SU-DHL-6 (cell line): ENCODE data around the gene MCM5.

ENCODE experiments used
- H2AFZ ChIP-seq: fragments of 200-600 bp; sonication (generic); 2 replicates; pipeline ENCODE4 v1.6.1; 2014; ENCODE audit warnings: low read depth, mild to moderate bottlenecking, moderate library complexity, mixed read lengths, antibody characterized with exemption, low read length; ENCODE audit not compliant: severe bottlenecking
- H3F3A ChIP-seq: fragments of 200-600 bp; shearing (Covaris generic); 2 replicates; pipeline ENCODE4 v1.6.0; 2016; ENCODE audit warnings: antibody characterized with exemption, mild to moderate bottlenecking; ENCODE audit not compliant: insufficient read depth
- H3K27ac ChIP-seq: fragments of 200-600 bp; sonication (generic); 2 replicates; pipeline ENCODE4 v1.5.1; 2016; ENCODE audit warnings: low read depth, mild to moderate bottlenecking, low read length, moderate library complexity, mixed read lengths
- H3K27me3 ChIP-seq: fragments of 200-600 bp; sonication (generic), shearing (Covaris generic); 2 replicates; pipeline ENCODE4 v1.6.0; 2014; ENCODE audit warnings: mild to moderate bottlenecking, low read length
- H3K36me3 ChIP-seq: fragments of 200-600 bp; sonication (generic); 2 replicates; pipeline ENCODE4 v1.6.1; 2014; ENCODE audit warnings: mild to moderate bottlenecking, low read length, mixed read lengths
- H3K4me2 ChIP-seq: fragments of 300-600, 200-600 bp; shearing (Covaris generic), sonication (generic); 2 replicates; pipeline ENCODE4 v1.6.0; 2014; ENCODE audit warnings: low read length, low read depth, mild to moderate bottlenecking; ENCODE audit not compliant: poor library complexity, severe bottlenecking
- H3K4me3 ChIP-seq: fragments of 200-600 bp; sonication (generic); 2 replicates; pipeline ENCODE4 v1.5.1; 2014; ENCODE audit warnings: antibody characterized with exemption, low read length, mild to moderate bottlenecking, mixed read lengths; ENCODE audit not compliant: insufficient read depth, poor library complexity, severe bottlenecking
- H3K79me2 ChIP-seq: fragments of 200-600 bp; sonication (generic); 2 replicates; pipeline ENCODE4 v1.6.1; 2014; ENCODE audit warnings: mild to moderate bottlenecking, low read length, moderate library complexity; ENCODE audit not compliant: insufficient read depth
- H3K9ac ChIP-seq: fragments of 200-600 bp; sonication (generic); 2 replicates; pipeline ENCODE4 v1.7.0; 2014; ENCODE audit warnings: mild to moderate bottlenecking, low read length
- H3K9me2 ChIP-seq: fragments of 200-600 bp; sonication (generic); replicated peaks from 2 replicates; pipeline ENCODE4 v1.6.1; 2014; ENCODE audit warnings: low read length; ENCODE audit not compliant: insufficient read depth
- H3K9me3 ChIP-seq: fragments of 200-600 bp; sonication (generic); 2 replicates; pipeline ENCODE4 v1.6.1; 2014; ENCODE audit warnings: low read length, mixed read lengths; ENCODE audit not compliant: insufficient read depth
- H4K20me1 ChIP-seq: fragments of 200-600 bp; sonication (generic); 2 replicates; pipeline ENCODE4 v1.6.1; 2014; ENCODE audit warnings: low read depth, mild to moderate bottlenecking, antibody characterized with exemption, low read length, moderate library complexity, mixed read lengths
- CTCF ChIP-seq: fragments of 200-600 bp; sonication (generic); IDR thresholded peaks from one replicate; pipeline ENCODE4 v1.5.1; 2017; ENCODE audit warnings: antibody characterized with exemption, mild to moderate bottlenecking, low read length, moderate library complexity; ENCODE audit not compliant: insufficient read depth, poor library complexity, severe bottlenecking
- EZH2phosphoT487 ChIP-seq: fragments of 200-600 bp; sonication (generic), shearing (Covaris generic); conservative IDR thresholded peaks from 2 replicates; pipeline ENCODE4 v1.6.1; 2018; ENCODE audit warnings: mild to moderate bottlenecking, antibody characterized with exemption, low read length, moderate library complexity, mixed read lengths

Gene MCM5

GRCh38 chr22:35460688-35461087, 60.7 kb downstream of the MCM5 start:
- Histone ChIP-seq H3K4me3 (no peak overlapping the region), H3F3A (no peaks in the 10 kb centered on the region), H2AFZ (no peak overlapping the region), H3K9me2 (peaks cover 3% of the 10 kb centered on the region; the same call in 1 of the 2 replicates), H3K79me2 (no peaks in the 10 kb centered on the region), H3K9me3 (no peaks in the 10 kb centered on the region), H3K9ac (no peak overlapping the region), H4K20me1 (no peaks in the 10 kb centered on the region), H3K36me3 (no peaks in the 10 kb centered on the region), H3K27me3 (no peaks in the 10 kb centered on the region), H3K4me2 (no peak overlapping the region), H3K27ac (no peak overlapping the region)
- TF ChIP-seq CTCF (no peak), EZH2phosphoT487 (no peak)

GRCh38 chr22:35462498-35463230, 62.7 kb downstream of the MCM5 start:
- Histone ChIP-seq H3K4me2 (no peak overlapping the region), H2AFZ (no peak overlapping the region)

GRCh38 chr22:35463231-35463933, 63.4 kb downstream of the MCM5 start:
- H4K20me1 ChIP-seq, result no peaks in the 10 kb centered on the region
- H3K4me3 ChIP-seq, result no peak overlapping the region
- no peaks in the 10 kb centered on the region for H3K9me3 ChIP-seq
- H2AFZ ChIP-seq, result no peak overlapping the region
- no peak overlapping the region for H3K9ac ChIP-seq
- H3F3A ChIP-seq, result no peaks in the 10 kb centered on the region
- no peaks in the 10 kb centered on the region for H3K27me3 ChIP-seq
- H3K4me2 ChIP-seq, result no peak overlapping the region
- peaks cover 3% of the 10 kb centered on the region; the same call in 1 of the 2 replicates for H3K9me2 ChIP-seq
- TF ChIP-seq EZH2phosphoT487, result no peak
- no peak for TF ChIP-seq CTCF
- no peaks in the 10 kb centered on the region for H3K36me3 ChIP-seq
- H3K79me2 ChIP-seq, result no peaks in the 10 kb centered on the region
- no peak overlapping the region for H3K27ac ChIP-seq

More at GRCh38 chr22:35462498-35463230, 62.7 kb downstream of the MCM5 start:
- Histone ChIP-seq H3K4me3 (no peak overlapping the region), H3K9me3 (no peaks in the 10 kb centered on the region), H4K20me1 (no peaks in the 10 kb centered on the region), H3K9me2 (peaks cover 3% of the 10 kb centered on the region; the same call in 1 of the 2 replicates), H3F3A (no peaks in the 10 kb centered on the region), H3K9ac (no peak overlapping the region), H3K27me3 (no peaks in the 10 kb centered on the region), H3K27ac (no peak overlapping the region), H3K79me2 (no peaks in the 10 kb centered on the region), H3K36me3 (no peaks in the 10 kb centered on the region)
- TF ChIP-seq EZH2phosphoT487, result no peak
- TF ChIP-seq CTCF, result no peak
